ENCODE measurements around the gene NTSR1. TPM values are rescaled to one million over a fixed set of nuclear protein-coding genes. Genes with fewer than 3 reads are reported as not detected.

NTSR1 gene
- total and polyA plus RNA-seq, 2 of the 13 experiments (the other 11 are each of a cell fraction or from before 2014, with no cell fraction given) = 0.09 to 0.12 TPM

- TF ChIP-seq ATF7-NPFF (CRISPR knock-in tag; IDR thresholded peaks at IDR 0.05; ENCODE audit: low read depth) (no peak), ZNF382 (CRISPR knock-in tag; IDR thresholded peaks at IDR 0.05; ENCODE audit: borderline replicate concordance) (no peak), SRSF1 (optimal IDR thresholded peaks at IDR 0.05; ENCODE audit: low read depth, low read length) (no peak), ZNF12 (CRISPR knock-in tag; IDR thresholded peaks at IDR 0.05) (no peak)
Measured at GRCh38 chr20:62764156-62764935, 55.7 kb downstream of the NTSR1 start (continued).

- no peak overlapping the region for H3K27ac ChIP-seq (ENCODE audit: extremely low read length, insufficient read depth, low read length)
- no peak overlapping the region for H2AFZ ChIP-seq (ENCODE audit: low read length)
- H3K4me2 ChIP-seq (ENCODE audit: low read depth, low read length) = no peak overlapping the region
- H3K9ac ChIP-seq (ENCODE audit: insufficient read depth, low read depth, low read length) = no peak overlapping the region
- H4K20me1 ChIP-seq (ENCODE audit: insufficient read depth, low read length) = peaks cover 3% of the 10 kb centered on the region; the same call in 1 of the 2 replicates
- no peak for FAIRE-seq
- in situ Hi-C loops (cut with HindIII; ENCODE audit: extremely low pct_ligation_motif_present, low pct_unique_long_range_greater_than_20kb) = no loop called here
- no peak overlapping the region for H3K4me3 ChIP-seq (replicated peaks in 1 of 3; ENCODE audit: insufficient read depth in 1 of 3, low read depth in 2 of 3, low read length in 3 of 3)
- ChIA-PET CTCF (ENCODE audit: low intra/inter-chr PET ratio, low total read pairs) (no interaction called here), POLR2A (no interaction called here)
- ATAC-seq = peak; percentile 57
- no peaks in the 10 kb centered on the region for H3K4me1 ChIP-seq (ENCODE audit: insufficient read depth, low read length)
- H3K36me3 ChIP-seq (replicated peaks in 1 of 2; ENCODE audit: control insufficient read depth in 1 of 2, insufficient read depth in 2 of 2, low read length in 2 of 2) = no peaks in the 10 kb centered on the region
- 10% methylated on average over 6 of the region's 6 CpGs for WGBS (ENCODE audit: low lambda C conversion rate)
- H3K79me2 ChIP-seq (ENCODE audit: insufficient read depth, low read length) = no peaks in the 10 kb centered on the region
- TF ChIP-seq PHB2 (IDR thresholded peaks at IDR 0.05; ENCODE audit: partially characterized antibody) (no peak), ZNF572 (CRISPR knock-in tag; IDR thresholded peaks at IDR 0.05) (no peak), EZH2 (conservative IDR thresholded peaks at IDR 0.05; ENCODE audit: low read depth, low read length) (peak; percentile 82; the same call in 1 of the 2 replicates)
- peaks cover 48 to 94% of the 10 kb centered on the region in 2 experiments for H3K27me3 ChIP-seq (ENCODE audit: control insufficient read depth in 1 of 2, insufficient read depth in 2 of 2, low read length in 2 of 2)
- no peaks in the 10 kb centered on the region for H3K9me3 ChIP-seq (ENCODE audit: low read length)
- no peak for DNase-seq (ENCODE audit: low spot score)
- intact Hi-C loops (cut with micrococcal nuclease; ENCODE audit: unreplicated experiment) = no loop called here
- no TSS peak for BruUV-seq (replicated peaks)
Measured at GRCh38 chr20:62765021-62765420, 56.4 kb downstream of the NTSR1 start.
